ENCODE measurements around the gene PCDHGB5.

The PCDHGB5 gene

DNA sequence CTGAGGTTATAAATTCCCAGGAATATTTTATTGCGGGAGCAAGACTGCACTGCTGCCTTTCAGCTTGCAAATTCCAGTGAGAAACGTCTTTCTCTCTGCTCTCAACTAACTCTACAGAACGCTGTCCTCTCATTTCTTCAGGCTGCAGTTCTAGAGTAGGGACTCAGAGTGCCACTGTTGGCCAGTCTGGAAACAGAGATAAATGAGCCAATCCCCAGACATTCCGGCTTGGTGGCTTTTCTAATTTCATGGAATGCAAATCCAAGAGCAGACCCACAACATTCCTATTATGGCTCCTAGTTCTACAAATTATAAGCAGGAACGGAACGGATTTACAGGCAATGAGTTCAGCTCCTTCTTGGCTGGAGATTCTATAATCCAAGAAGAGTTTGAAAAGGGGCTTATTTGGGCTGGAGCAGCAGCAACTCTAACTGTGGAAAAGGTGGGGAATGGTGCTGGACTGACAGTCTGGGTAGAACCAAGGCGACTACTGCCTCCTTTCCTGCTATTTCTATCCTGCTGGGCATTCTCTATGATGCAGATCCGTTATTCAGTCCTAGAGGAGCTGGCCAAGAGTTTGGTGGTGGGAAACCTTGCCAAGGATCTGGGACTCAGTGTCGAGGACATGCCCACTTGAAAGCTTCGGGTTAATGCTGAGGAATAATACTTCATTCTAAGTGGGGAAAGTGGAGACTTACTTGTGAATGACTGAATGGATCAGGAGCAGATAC, 41.8 kb downstream of the PCDHGB5 start:
- DNase-seq (ENCODE audit: low read depth, low spot score), result no peak

DNA sequence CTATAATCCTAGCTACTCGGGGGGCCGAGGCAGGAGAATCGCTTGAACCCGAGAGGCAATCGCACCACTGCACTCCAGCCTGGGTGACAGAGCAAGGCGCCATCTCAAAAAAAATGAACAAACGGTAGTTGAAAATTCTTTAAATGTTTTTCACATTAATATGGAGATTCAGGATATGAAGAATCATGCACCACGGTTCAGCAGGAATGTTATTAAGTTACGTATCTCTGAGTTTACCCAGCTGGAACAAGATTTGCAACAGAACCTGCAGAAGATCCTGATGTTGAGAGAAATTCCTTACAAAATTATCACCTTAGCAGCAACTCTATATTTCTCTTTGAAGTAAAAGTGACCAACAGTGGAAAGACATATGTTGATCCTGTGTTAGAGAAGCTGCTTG, 42.6 kb downstream of the PCDHGB5 start:
- DNase-seq (ENCODE audit: low read depth, low spot score), result no peak

DNA sequence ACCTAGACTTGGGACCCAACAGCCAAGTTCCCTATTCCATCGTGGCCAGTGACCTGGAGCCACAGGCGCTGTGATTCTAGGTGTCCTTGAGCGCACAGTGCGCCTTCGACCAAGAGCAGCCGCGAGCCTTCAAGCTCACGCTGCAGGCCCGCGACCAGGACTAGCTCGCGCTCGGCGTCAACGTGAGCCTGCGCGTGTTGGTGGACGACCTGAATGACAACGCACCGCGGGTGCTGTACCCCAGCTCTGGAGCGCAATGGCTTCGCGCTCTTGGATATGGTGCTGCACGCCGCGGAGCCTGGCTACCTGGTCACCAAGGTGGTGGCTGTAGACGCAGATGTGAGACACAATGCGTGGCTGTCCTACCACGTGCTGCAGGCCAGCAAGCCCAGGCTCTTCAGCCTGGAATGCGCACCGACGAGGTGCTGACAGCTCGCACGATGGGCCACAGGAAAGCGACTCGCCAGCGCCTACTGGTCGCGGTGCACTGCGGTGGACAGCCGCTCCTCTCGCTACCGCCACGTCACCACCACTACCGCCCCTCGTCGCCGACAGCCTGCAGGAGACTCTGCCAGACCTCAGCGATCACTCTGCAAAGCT, 43.9 kb downstream of the PCDHGB5 start:
- no peak for DNase-seq (ENCODE audit: low read depth, low spot score)

All from brain pericyte (primary cell).